Left hindlimb (tissue), 1 donor: Measurements from ENCODE around the gene SNX9.
"Not testable (repeated sequence)": the region's sequence is repeated elsewhere in the genome, so short reads cannot be mapped to it uniquely, and the experiment has no call there.

ENCODE experiments used
- DNase-seq: peaks from one replicate; pipeline ENCODE4 v3.0.0-alpha.2; 2018

SNX9 gene

GRCh38 chr6:157823001-157823527 is at the start of gene SNX9:
Gene SNX9, plus strand, starts transcription at chr6:157823246. Its CDS starts 189 bp downstream, at chr6:157823435.
- DNase-seq, result peak; percentile 86

DNA sequence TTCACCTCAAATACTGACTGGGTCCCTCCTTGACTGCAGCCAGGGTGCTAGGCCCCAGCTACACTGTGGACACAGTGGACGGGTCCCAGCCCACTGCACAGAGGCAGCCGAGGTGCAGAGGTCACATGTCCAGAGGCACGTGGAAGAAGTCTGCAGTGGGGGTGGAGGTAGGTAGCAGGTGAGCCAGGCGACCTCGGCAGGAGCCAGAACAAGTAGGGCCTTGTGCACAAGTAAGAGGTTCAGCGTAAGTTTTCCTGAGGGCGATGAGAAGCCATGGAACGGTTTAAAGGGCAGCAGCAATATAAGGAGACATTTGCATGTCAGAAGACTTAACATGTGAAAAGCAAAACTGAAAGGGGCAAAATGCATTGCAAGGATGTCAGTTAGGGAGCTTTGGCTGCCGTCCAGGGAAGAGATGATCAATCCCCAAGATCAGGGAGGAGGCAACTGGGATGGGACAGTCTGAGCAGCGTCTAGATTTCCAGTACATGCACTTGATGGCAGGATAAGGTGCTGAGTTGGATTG is 49.7 kb upstream of the SNX9 start:
- no peak for DNase-seq

DNA sequence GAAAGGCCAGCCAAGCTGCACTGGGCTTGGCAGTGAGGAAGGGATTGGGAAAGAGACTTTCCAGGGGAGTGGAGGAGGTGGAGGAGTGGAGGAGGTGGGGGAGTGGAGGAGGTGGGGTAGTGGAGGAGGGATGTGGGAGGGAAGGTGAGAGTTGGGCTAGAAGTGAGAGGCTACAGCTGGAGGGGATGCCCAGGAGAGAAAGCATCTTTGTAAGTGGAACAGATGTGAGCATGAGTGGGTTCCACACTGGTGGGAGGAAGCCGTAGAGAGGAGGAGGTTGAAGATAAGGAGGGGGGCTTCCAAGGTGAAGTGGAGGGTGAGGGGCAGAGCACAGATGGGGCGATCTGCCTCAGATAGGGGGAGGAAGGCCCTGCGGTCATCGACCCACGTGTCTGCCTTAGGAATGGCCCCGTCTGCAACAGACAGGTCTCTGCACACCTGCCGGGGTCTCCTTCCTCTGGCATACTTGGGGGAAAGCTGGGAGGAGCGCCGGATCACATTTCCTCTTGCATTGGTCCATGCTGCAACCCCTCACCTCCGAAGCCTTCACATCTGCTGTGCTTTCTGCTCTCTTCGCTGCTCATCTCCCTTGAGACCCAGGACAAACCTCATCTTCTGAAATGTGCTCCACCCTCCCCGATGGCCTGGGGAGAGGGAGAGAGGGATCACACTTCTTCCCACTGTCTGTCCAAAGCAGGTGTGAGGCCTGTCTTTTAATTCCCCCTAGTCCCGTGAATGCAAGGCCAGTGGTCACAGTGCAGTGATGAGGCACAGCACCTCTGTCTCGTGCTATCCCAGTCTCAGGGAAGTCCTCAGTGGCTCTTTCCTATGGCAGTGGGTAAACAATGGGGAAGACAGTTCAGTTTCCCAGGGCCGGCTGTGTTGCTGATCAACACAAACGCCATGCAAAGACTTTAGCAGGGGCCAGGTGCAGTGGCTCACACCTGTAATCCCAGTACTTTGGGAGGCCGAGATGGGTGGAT is 48.6 kb upstream of the SNX9 start:
- no peak for DNase-seq

GRCh38 chr6:157775376-157775775 is 47.7 kb upstream of the SNX9 start:
- DNase-seq, result no peak

GRCh38 chr6:157777344-157777743 is 45.7 kb upstream of the SNX9 start:
- DNase-seq, result no peak

GRCh38 chr6:157778719-157779118 is 44.3 kb upstream of the SNX9 start:
- DNase-seq, result no peak

DNA sequence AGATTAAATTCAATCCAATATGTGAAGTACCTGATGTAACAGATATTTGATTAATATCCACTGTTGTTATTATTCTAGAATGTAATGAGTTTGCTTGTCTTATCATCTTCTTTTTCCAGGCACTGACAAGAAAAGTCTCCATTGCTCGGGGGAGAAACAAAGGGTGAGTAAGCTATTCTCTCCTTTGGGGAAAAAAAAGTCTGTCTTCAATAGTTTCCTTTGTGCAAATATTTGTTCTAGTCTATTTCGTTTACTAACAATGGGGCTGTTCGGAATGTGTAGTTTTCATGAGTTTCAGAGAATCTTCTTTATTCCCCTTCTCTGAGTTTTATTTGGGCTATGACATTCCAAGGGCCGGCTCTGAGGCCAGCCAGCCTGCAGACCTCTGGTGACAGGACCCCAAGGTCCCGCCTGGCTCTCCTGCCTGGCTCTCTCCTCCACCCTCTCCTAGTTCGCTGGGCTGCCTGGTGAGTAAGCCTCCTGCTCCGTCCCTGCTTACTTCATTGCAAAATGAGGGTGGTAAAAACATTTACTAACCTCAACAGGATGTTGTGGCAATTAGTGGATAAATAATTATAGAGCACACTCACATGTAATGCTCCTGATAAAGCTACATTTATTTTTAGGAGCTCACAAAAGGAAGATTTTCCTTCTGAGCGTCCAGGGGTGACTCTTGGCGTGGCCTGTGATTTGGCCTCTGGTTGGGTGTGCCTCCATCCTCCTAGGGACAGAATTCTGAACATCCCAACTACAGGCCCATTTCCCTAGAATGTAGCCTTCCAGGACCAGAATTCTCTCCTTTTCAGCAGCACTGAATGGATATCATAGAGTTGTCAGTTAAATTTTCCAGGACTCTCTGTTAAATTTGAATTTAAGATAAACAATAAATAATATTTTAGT is 43.1 kb upstream of the SNX9 start:
- no peak for DNase-seq

DNA sequence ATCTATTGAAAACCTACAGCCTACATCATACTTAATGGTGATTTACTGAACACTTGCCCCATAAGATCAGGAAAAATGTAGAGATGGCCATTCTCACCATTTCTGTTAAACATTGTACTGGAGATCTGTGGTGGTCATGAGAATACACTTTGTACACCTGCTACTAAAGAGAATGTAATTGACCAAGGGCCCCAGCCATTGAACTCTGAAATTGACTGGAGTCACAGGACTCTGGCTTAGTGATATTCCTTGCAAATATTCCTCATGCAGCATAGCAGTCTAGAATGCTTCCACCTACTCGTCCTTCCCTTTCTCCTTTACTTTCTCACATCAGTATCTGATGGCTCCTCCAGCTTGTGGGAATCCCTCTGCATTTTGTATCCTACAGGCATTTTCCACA is 37.4 kb upstream of the SNX9 start:
- no peak for DNase-seq

DNA sequence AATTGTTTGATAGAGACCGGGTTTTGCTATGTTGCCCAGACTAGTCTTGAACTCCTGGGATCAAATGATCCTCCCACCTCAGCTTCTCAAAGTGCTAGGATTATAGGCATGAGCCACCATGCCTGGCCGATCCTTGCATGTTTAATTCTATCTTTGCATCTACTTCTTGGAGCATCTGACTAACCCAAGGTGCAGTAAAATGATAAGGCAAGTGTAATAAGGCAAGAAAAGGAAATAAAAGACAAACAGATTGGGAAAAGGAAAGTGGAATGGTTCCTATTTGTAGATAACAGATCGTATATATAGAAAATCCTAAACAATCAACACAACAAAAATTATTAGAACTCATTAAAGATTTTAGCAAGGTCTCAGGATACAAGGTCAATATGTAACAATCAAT is 36.8 kb upstream of the SNX9 start:
- DNase-seq, result no peak

DNA sequence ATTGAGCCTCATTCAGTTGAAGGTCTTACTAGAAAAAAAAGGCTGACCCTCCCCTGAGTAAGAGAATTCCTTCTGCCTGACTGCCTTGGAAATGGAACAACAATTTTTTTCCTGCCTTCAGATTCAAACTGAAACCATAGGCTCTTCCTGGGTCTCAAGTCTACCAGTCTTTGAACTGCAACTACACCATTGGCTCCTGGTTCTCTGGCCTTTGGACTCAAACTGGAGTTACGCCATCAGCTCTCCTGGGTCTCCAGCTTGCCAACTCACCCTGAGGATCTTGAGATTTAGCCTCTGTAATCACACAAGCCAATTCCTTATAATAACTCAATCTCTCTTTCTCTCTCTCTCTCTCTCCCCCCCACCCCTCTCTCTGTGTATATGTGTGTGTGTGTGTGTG is 36.0 kb upstream of the SNX9 start:
- no peak for DNase-seq

- no peak for DNase-seq
These were observed 34.9 kb upstream of the SNX9 start for GRCh38 chr6:157788180-157788579.

DNA sequence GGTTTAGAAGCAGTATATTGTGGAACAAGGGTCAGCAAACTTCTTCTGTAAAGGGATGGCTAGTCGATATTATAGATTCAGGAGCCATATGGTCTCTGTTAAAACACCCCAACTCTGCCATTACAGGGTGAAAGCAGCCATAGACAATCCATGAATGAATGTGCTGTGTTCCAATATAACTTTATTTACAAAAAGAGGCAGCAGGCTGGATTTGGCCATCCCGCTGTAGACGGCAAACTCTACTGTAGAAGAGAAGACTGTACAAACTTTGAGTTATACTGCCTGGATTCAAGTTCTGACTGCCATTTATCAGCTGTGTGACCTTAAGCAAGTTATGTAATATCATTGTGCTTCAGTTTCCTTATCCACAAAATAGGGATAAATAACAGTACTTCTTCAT is 33.7 kb upstream of the SNX9 start:
- DNase-seq, result no peak

DNA sequence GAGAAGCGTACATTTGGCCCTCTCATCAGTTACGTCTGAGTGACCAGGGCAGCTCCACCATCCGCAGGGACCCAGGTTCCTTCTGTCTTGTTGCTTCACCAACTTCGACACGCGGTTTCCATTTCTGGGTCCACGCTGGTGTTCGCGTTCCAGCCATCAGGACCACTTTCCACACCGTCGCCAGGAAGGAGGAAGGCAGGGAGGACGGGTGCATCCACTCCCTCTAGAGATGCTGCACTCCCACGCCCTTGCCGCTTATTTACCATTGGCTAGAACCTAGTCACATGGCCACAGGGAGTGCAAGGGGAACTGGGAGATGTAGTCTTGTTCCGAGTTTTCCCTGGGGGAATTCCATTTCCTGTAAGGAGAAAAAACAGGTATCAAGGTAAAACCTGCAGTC is 33.2 kb upstream of the SNX9 start:
- DNase-seq, result no peak

DNA sequence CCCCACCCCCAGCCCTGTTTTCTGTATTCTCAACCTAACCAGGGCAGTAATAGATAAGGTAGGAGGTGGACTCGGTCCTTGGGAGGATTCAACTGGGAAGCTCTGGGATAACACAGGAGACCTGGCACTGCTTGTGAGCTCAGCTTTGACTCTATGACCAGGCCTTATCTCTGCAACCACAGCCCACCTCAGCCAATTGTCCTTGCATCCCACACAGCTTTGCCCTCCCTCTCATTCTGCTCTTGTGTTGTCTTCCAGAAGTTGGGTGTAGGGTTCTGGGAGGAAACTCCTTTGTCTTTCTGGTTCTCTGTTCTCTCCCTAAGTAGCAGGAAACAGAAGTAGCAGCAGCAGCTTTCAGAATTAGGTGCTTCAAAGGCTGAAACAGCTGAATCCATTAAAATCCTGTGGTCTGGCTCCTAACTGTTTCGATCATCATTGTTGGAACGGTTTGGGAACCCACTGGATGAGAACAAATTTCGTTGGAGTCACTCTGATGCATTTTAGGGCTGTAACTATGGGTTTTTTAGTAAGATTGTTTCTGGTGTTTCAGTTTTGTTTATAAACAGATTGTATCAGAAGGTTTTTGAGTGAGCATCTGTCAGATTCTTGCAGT is 32.4 kb upstream of the SNX9 start:
- DNase-seq, result no peak

DNA sequence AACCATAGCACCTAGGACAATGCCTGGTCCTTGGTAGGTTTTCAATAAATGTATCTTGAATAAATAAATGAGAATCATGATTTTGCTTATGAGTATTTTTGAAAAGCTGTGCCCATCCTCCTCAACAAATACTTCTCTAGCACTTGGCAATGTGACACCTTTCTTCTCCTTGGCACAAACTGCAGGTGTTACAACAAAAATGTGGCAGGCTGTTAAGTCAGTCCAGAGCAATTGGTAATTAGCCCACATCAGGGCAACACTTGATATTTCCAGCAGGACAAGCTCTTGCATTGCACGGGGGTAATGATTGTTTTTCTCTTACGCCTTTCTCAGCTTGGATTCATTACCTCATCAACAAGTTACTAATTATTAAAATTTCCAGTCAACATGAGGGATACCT is 31.6 kb upstream of the SNX9 start:
- no peak for DNase-seq

DNA sequence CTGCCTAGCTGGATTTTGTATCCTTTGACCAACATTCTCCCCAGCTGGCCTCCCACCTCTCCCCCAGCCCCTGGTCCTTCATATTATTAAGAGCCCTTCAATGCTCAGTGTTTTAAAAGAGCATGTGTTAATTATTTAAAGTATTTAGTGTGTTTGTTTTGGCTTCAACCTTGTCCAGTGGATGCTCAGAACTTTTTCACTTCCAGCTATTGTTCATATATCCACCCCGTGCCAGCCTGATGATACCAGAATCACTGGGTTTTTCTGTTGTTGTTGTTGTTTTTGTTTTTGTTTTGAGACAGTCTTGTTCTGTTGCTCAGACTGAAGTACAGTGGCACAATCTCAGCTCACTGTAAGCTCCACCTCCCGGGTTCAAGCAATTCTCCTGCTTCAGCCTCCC is 30.4 kb upstream of the SNX9 start:
- no peak for DNase-seq

GRCh38 chr6:157794012-157794411 is 29.0 kb upstream of the SNX9 start:
- DNase-seq, result not testable (repeated sequence)

DNA sequence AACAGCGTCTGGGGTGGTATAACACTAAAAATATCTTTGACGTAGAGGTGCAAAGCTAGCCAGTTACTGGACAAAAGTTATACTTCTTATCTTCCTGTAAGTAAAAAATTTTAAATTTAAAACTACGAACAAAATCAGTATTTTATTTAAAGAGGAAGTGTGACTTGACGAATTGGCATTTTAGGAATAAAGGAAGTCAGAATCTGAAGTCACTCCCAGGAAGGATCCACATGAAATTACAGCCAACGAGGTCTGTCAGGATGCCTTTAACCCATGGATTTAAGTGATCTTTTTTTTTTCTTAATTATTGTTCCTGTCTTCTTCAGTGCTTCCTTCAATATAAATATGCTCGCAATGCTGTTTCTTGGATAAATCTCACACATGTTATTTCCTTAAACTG is 27.2 kb upstream of the SNX9 start:
- no peak for DNase-seq

GRCh38 chr6:157798851-157799250 is 24.2 kb upstream of the SNX9 start:
- no peak for DNase-seq

GRCh38 chr6:157799561-157799960 is 23.5 kb upstream of the SNX9 start:
- not testable (repeated sequence) for DNase-seq

DNA sequence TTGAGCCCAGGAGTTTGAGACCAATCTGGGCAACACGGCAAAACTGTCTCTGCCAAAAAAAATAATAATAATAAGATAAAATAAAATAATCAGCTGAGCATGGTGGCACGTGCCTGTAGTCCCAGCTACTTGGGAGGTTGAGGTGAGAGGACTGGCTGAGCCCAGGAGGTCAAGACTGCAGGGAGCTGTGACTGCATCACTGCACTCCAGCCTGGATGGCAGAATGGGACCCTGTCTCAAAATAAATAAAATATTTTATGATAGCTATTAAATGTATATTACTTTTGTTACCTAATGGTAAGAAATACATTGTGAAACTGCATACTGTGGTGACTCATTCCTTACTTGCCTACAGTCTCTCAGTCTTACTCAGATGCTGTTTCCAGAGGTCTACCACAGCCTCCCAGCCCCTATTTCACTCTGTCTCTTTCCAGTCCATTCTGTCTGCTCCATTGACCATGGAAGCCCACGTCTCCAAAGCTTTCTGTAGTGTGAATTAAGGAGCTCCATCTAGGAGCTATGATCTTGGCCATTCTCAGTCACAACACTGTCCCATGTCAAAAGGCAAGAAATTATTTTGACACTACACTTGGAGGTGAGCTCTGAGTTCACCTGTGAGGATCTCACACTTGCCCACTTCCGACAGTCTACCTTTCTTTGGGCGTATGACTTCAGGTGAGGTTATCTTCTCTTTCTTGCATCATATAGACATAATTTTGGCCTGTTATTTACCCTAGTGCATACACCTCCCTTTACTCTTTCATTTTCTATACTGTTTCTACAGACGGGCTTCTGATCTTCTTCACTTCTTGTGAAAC is 22.4 kb upstream of the SNX9 start:
- no peak for DNase-seq
